GM06990 (cell line): Measurements from ENCODE around the gene CD300LF.
A peak's percentile ranks its signal among the peaks of the same experiment; 100 is the strongest.

ENCODE experiments used
- DNase-seq: peaks from one replicate; pipeline ENCODE4 v3.0.0-alpha.2; 2011; ENCODE audit not compliant: insufficient read length; ENCODE audit errors: extremely low read depth
- H3K27me3 ChIP-seq: replicated peaks from 2 replicates; pipeline ENCODE4 v1.6.0; 2011; ENCODE audit warnings: low read length; ENCODE audit not compliant: control insufficient read depth, insufficient read depth
- H3K36me3 ChIP-seq: 2 replicates; pipeline ENCODE4 v1.5.1; 2011; ENCODE audit warnings: low read length; ENCODE audit not compliant: control insufficient read depth, insufficient read depth
- H3K4me3 ChIP-seq: replicated peaks from 2 replicates; pipeline ENCODE4 v1.5.1; 2011; ENCODE audit warnings: low read depth, mild to moderate bottlenecking, control low read depth, low read length
- CTCF ChIP-seq: IDR thresholded peaks from 2 replicates; pipeline ENCODE4 v1.5.1; 2011; ENCODE audit warnings: low read length, control low read depth, mild to moderate bottlenecking, inconsistent platforms; ENCODE audit not compliant: insufficient read depth, poor library complexity, severe bottlenecking

Gene CD300LF

GRCh38 chr17:74647871-74648672 lies 64.7 kb downstream of the CD300LF start:
- Histone ChIP-seq H3K27me3 (no peaks in the 10 kb centered on the region; the same call in none of the 2 replicates), H3K36me3 (no peaks in the 10 kb centered on the region), H3K4me3 (no peak overlapping the region)
- DNase-seq = no peak
- no peak for TF ChIP-seq CTCF

- Histone ChIP-seq H3K4me3 (no peak overlapping the region), H3K36me3 (no peaks in the 10 kb centered on the region), H3K27me3 (no peaks in the 10 kb centered on the region; the same call in none of the 2 replicates)
- no peak for DNase-seq
- peak; percentile 53 for TF ChIP-seq CTCF
Measured at GRCh38 chr17:74646231-74646630, 66.5 kb downstream of the CD300LF start.

GRCh38 chr17:74645010-74645409 lies 67.7 kb downstream of the CD300LF start:
- DNase-seq = no peak
- TF ChIP-seq CTCF = no peak
- Histone ChIP-seq H3K36me3 (no peaks in the 10 kb centered on the region), H3K27me3 (no peaks in the 10 kb centered on the region; the same call in none of the 2 replicates), H3K4me3 (no peak overlapping the region)

GRCh38 chr17:74644419-74644818 lies 68.3 kb downstream of the CD300LF start:
- DNase-seq = no peak
- Histone ChIP-seq H3K4me3 (no peak overlapping the region), H3K27me3 (no peaks in the 10 kb centered on the region; the same call in none of the 2 replicates), H3K36me3 (no peaks in the 10 kb centered on the region)
- TF ChIP-seq CTCF = no peak
